ENCODE measurements around the gene HERC2.

The HERC2 gene

GRCh38 chr15:28112101-28112760, 209.7 kb downstream of the HERC2 start:
- DNase-seq (ENCODE audit: low spot score): no peak

GRCh38 chr15:28111543-28111942, 210.4 kb downstream of the HERC2 start:
- DNase-seq (ENCODE audit: low spot score): no peak

- no peak for DNase-seq (ENCODE audit: low spot score)
Measured at GRCh38 chr15:28110481-28110881, 211.5 kb downstream of the HERC2 start.

GRCh38 chr15:28109626-28110455, 212.1 kb downstream of the HERC2 start:
- DNase-seq (ENCODE audit: low spot score): no peak

GRCh38 chr15:28107904-28108275, 214.1 kb downstream of the HERC2 start:
- DNase-seq (ENCODE audit: low spot score): no peak

- DNase-seq (ENCODE audit: low spot score): no peak
Measured at GRCh38 chr15:28107111-28107903, 214.7 kb downstream of the HERC2 start.

GRCh38 chr15:28106294-28107110, 215.5 kb downstream of the HERC2 start:
- DNase-seq (ENCODE audit: low spot score): no peak

- DNase-seq (ENCODE audit: low spot score): no peak
Measured at GRCh38 chr15:28105793-28106192, 216.2 kb downstream of the HERC2 start.

GRCh38 chr15:28105224-28105791, 216.7 kb downstream of the HERC2 start:
- no peak for DNase-seq (ENCODE audit: low spot score)

GRCh38 chr15:28104326-28104725, 217.7 kb downstream of the HERC2 start:
- DNase-seq (ENCODE audit: low spot score): no peak

- no peak for DNase-seq (ENCODE audit: low spot score)
Measured at GRCh38 chr15:28103831-28104230, 218.1 kb downstream of the HERC2 start.

GRCh38 chr15:28101983-28102441, 220.0 kb downstream of the HERC2 start:
- DNase-seq (ENCODE audit: low spot score): no peak

GRCh38 chr15:28101201-28101600, 220.8 kb downstream of the HERC2 start:
- DNase-seq (ENCODE audit: low spot score): no peak

GRCh38 chr15:28100516-28101195, 221.3 kb downstream of the HERC2 start:
- DNase-seq (ENCODE audit: low spot score): no peak

- DNase-seq (ENCODE audit: low spot score): no peak
Measured at GRCh38 chr15:28099555-28100140, 222.3 kb downstream of the HERC2 start.

GRCh38 chr15:28098766-28099554, 223.0 kb downstream of the HERC2 start, which contains the start of gene OCA2:
Gene OCA2, minus strand, starts transcription at chr15:28099315. Its CDS starts 17,441 bp downstream, at chr15:28081874.
- DNase-seq (ENCODE audit: low spot score): no peak

GRCh38 chr15:28098360-28098765, 223.6 kb downstream of the HERC2 start:
- no peak for DNase-seq (ENCODE audit: low spot score)

- no peak for DNase-seq (ENCODE audit: low spot score)
Measured at GRCh38 chr15:28097656-28098359, 224.2 kb downstream of the HERC2 start.
